Caco-2 (cell line): ENCODE results near the gene OTUD6A. TPM values are rescaled to one million over a fixed set of nuclear protein-coding genes. Genes with fewer than 3 reads are reported as not detected.

ENCODE experiments used
- BruUV-seq: library from RNA; stranded (reverse); fragments of 400-500 nt; replicated peaks from 2 replicates; lab custom pipeline; 2021; lab: Mats Ljungman, UMichigan
- CTCF ChIA-PET: fragments of 300-600 bp; sonication (Branson Sonifier 250); formaldehyde crosslinking; loops from one replicate; lab custom pipeline; 2022; ENCODE audit warnings: antibody characterized with exemption; lab: Charles Lee
- POLR2A ChIA-PET: fragments of 300-600 bp; sonication (Branson Sonifier 250); formaldehyde crosslinking; loops from one replicate; lab custom pipeline; 2022; ENCODE audit warnings: antibody characterized with exemption; lab: Charles Lee
- DNase-seq, 2 experiments: peaks; one replicate each; pipeline versions ENCODE4 v3.0.0 to v3.0.0-alpha.2; 2020 to 2022
- H3K27me3 ChIP-seq: replicated peaks from 2 replicates; pipeline ENCODE4 v1.6.0; 2011; ENCODE audit warnings: low read length; ENCODE audit not compliant: control insufficient read depth, insufficient read depth
- H3K36me3 ChIP-seq: 2 replicates; pipeline ENCODE4 v1.5.1; 2011; ENCODE audit warnings: low read length; ENCODE audit not compliant: control insufficient read depth, insufficient read depth
- H3K4me1 ChIP-seq: fragments of 250-450 bp; sonication (Bioruptor Pico); 2 replicates; pipeline ENCODE4 v1.5.1; 2020; ENCODE audit warnings: mild to moderate bottlenecking
- H3K4me3 ChIP-seq: 2 replicates; pipeline ENCODE4 v1.5.1; 2011; ENCODE audit warnings: low read depth, mild to moderate bottlenecking, control low read depth, low read length
- H3K9me3 ChIP-seq: fragments of 250-450 bp; sonication (Bioruptor Pico); 2 replicates; pipeline ENCODE4 v1.5.1; 2020; ENCODE audit warnings: mild to moderate bottlenecking, moderate library complexity
- H3K27ac Mint-ChIP-seq: one replicate; pipeline ENCODE4 v1.8.0; 2022; ENCODE audit warnings: mixed read lengths; ENCODE audit not compliant: unreplicated experiment
- H3K27me3 Mint-ChIP-seq: one replicate; pipeline ENCODE4 v1.8.0; 2022; ENCODE audit warnings: mixed read lengths; ENCODE audit not compliant: insufficient read depth, unreplicated experiment
- H3K36me3 Mint-ChIP-seq: one replicate; pipeline ENCODE4 v1.8.0; 2022; ENCODE audit warnings: mild to moderate bottlenecking, mixed read lengths; ENCODE audit not compliant: insufficient read depth, unreplicated experiment
- H3K4me1 Mint-ChIP-seq: one replicate; pipeline ENCODE4 v1.8.0; 2022; ENCODE audit warnings: low read depth, mixed read lengths; ENCODE audit not compliant: unreplicated experiment
- H3K4me3 Mint-ChIP-seq: one replicate; pipeline ENCODE4 v1.8.0; 2022; ENCODE audit warnings: mild to moderate bottlenecking, moderate library complexity, mixed read lengths; ENCODE audit not compliant: unreplicated experiment
- H3K9me3 Mint-ChIP-seq: one replicate; pipeline ENCODE4 v1.8.0; 2022; ENCODE audit warnings: mixed read lengths; ENCODE audit not compliant: unreplicated experiment
- intact Hi-C: fragments of 100-400 bp; cut with micrococcal nuclease; formaldehyde crosslinking; loops from one replicate; pipeline ENCODE4 v1.10.0; 2022; ENCODE audit not compliant: unreplicated experiment
- total RNA-seq: library from RNA; stranded (reverse); gene quantifications from 2 replicates; pipeline ENCODE4 v1.2.3, GENCODE V29; 2022
- TF ChIP-seq, protein P1 (sequence below), 2 experiments: fragments of 200-600 bp in 1 of 2; IDR thresholded peaks; 1 replicate in 1 of 2; 2 replicates in 1 of 2; pipeline versions ENCODE4 v1.5.1 to v1.8.0; 2011 to 2022; ENCODE audit warnings: antibody characterized with exemption in 1 of 2, control low read depth in 1 of 2, inconsistent platforms in 1 of 2, low read depth in 1 of 2, low read length in 1 of 2, mild to moderate bottlenecking in 1 of 2, moderate library complexity in 1 of 2; ENCODE audit not compliant: insufficient read depth in 1 of 2, severe bottlenecking in 1 of 2, unreplicated experiment in 1 of 2

OTUD6A gene
- total RNA-seq, 1 experiment from 2014 or later = not detected

DNA sequence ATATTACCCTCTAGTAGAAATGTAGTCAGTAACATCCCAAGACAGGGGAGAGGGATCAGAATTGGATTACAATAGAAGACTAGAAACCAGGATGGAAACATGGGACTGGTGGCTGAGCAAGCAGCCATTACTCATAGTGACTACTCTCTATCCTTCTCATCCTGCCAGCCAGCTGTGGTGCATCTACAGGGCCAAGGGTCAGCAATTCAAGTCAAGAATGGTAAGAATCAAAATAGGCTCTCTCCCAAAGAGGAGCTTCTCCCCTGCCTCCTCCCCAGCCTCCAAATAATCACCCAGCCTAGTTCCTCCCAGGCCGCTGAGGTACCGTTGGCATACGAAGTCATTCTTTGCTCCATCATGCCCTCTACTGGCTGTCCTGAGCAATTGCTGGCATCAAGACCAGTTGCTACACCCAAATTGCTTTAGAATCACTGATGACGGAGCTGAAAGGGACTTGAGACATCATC is 31.9 kb upstream of the OTUD6A start:
- Mint-ChIP-seq H3K4me3 (no peak overlapping the region), H3K27ac (no peak overlapping the region), H3K4me1 (no peaks in the 10 kb centered on the region), H3K27me3 (no peaks in the 10 kb centered on the region), H3K36me3 (no peaks in the 10 kb centered on the region), H3K9me3 (no peaks in the 10 kb centered on the region)
- ChIA-PET CTCF (interaction anchor here (0.6 to 1.1 kb wide), 4 partner anchors 10 to 190 kb away, joined by 3 to 5 read pairs (median 4); partner anchors contain the start of gene IGBP1), POLR2A (no interaction called here)
- peak in 1 of 2 experiments; percentile 53 for DNase-seq
- TF ChIP-seq, protein P1, sequence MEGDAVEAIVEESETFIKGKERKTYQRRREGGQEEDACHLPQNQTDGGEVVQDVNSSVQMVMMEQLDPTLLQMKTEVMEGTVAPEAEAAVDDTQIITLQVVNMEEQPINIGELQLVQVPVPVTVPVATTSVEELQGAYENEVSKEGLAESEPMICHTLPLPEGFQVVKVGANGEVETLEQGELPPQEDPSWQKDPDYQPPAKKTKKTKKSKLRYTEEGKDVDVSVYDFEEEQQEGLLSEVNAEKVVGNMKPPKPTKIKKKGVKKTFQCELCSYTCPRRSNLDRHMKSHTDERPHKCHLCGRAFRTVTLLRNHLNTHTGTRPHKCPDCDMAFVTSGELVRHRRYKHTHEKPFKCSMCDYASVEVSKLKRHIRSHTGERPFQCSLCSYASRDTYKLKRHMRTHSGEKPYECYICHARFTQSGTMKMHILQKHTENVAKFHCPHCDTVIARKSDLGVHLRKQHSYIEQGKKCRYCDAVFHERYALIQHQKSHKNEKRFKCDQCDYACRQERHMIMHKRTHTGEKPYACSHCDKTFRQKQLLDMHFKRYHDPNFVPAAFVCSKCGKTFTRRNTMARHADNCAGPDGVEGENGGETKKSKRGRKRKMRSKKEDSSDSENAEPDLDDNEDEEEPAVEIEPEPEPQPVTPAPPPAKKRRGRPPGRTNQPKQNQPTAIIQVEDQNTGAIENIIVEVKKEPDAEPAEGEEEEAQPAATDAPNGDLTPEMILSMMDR (IDR thresholded peaks at IDR 0.05; ENCODE audit: insufficient read depth in 1 of 2, low read depth in 1 of 2, low read length in 1 of 2, severe bottlenecking in 1 of 2, unreplicated experiment in 1 of 2) = peak; percentile 50 to 62
- intact Hi-C loops = loop anchor here (1.0 to 5.0 kb wide), 2 partner anchors 67 to 537 kb away; no protein-coding TSS in a partner anchor
- Histone ChIP-seq H3K27me3 (no peaks in the 10 kb centered on the region), H3K4me3 (no peak overlapping the region), H3K36me3 (no peaks in the 10 kb centered on the region), H3K9me3 (no peaks in the 10 kb centered on the region), H3K4me1 (no peaks in the 10 kb centered on the region)
- BruUV-seq = no TSS peak

DNA sequence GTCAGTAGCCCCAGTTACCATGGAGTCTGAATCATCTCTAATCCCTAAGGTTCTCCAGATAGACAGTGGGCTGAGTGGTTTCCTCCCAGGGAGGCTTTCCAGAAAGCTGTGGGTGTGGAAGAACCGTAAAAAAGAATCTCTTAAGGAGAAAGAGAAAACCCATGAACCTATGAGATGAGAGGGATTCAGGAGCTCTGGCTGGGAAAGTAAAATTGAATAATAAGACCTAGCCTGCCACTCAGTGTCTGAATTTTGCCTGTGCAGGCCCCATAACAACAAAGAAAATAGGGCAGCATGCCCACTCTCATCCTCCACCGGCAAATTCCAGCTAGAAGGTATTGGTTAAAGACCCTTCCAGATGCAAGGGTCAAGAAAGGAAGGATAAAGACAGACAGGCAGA is 29.5 kb upstream of the OTUD6A start:
- no peak overlapping the region for H3K4me3 Mint-ChIP-seq
- H3K27ac Mint-ChIP-seq = no peak overlapping the region
- TF ChIP-seq, protein P1 (IDR thresholded peaks at IDR 0.05; ENCODE audit: insufficient read depth in 1 of 2, low read depth in 1 of 2, low read length in 1 of 2, severe bottlenecking in 1 of 2, unreplicated experiment in 1 of 2) = no peak
- H3K9me3 Mint-ChIP-seq = no peaks in the 10 kb centered on the region
- intact Hi-C loops = loop anchor here (5.0 kb wide), 1 partner anchor 65 kb away; no protein-coding TSS in a partner anchor
- Histone ChIP-seq H3K4me3 (no peak overlapping the region), H3K27me3 (no peaks in the 10 kb centered on the region), H3K4me1 (no peaks in the 10 kb centered on the region), H3K9me3 (no peaks in the 10 kb centered on the region), H3K36me3 (no peaks in the 10 kb centered on the region)
- no peaks in the 10 kb centered on the region for H3K27me3 Mint-ChIP-seq
- no peaks in the 10 kb centered on the region for H3K4me1 Mint-ChIP-seq
- ChIA-PET CTCF (no interaction called here), POLR2A (no interaction called here)
- DNase-seq = no peak
- no TSS peak for BruUV-seq
- no peaks in the 10 kb centered on the region for H3K36me3 Mint-ChIP-seq

DNA sequence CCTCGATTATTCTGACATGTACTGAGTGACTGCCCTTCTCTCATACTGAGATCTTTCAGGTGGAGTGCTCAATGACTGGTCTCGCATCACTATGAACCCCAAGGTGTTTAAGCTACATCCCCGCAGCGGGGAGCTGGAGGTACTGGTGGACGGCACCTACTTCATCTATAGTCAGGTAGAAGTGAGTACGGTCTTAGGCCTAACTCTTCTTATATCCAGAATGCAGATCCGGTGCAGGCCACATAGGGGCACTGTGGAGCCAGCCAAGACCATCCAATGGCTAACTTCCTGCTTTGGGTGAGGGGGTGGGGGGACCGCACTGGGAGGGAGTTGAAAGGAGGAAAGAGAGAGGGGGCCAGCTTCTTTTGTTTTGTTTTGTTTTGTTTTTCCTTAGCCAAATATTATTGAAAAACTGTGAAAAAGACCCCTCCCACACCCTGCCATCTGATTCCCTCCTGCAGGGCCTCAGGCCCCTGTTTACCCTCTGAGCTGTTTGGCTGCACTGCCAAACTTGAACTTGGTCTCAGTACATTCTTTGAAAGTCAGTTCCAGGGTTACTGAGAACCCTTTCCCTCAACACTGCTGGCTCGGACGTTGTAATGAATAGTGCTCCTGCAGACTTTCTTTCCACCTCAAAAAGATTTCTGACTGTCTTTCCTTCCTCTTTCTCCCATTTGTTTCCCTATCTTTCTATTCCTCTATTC is 28.8 kb upstream of the OTUD6A start:
- H3K4me3 Mint-ChIP-seq = no peak overlapping the region
- DNase-seq = peak; percentile 27 to 35
- Histone ChIP-seq H3K27me3 (no peaks in the 10 kb centered on the region), H3K4me1 (no peaks in the 10 kb centered on the region), H3K9me3 (no peaks in the 10 kb centered on the region), H3K4me3 (no peak overlapping the region), H3K36me3 (no peaks in the 10 kb centered on the region)
- no peaks in the 10 kb centered on the region for H3K36me3 Mint-ChIP-seq
- intact Hi-C loops = loop anchor here (5.0 kb wide), 1 partner anchor 64 kb away; no protein-coding TSS in a partner anchor
- peaks cover 4% of the 10 kb centered on the region for H3K4me1 Mint-ChIP-seq
- BruUV-seq = no TSS peak
- no peaks in the 10 kb centered on the region for H3K9me3 Mint-ChIP-seq
- ChIA-PET CTCF (no interaction called here), POLR2A (no interaction called here)
- H3K27me3 Mint-ChIP-seq = no peaks in the 10 kb centered on the region
- TF ChIP-seq, protein P1 (IDR thresholded peaks at IDR 0.05; ENCODE audit: insufficient read depth in 1 of 2, low read depth in 1 of 2, low read length in 1 of 2, severe bottlenecking in 1 of 2, unreplicated experiment in 1 of 2) = peak; percentile 14 to 47
- no peak overlapping the region for H3K27ac Mint-ChIP-seq
